ENCODE measurements around the gene PDAP1.
A peak's percentile ranks its signal among the peaks of the same experiment; 100 is the strongest.
"Not testable (repeated sequence)": the region's sequence is repeated elsewhere in the genome, so short reads cannot be mapped to it uniquely, and the experiment has no call there.

PDAP1 gene

GRCh38 chr7:99418260-99418659, 9.9 kb upstream of the PDAP1 start:
- no peak for DNase-seq (ENCODE audit: low read depth in 2 of 2)
- no peak overlapping the region for H3K4me3 ChIP-seq (replicated peaks in 1 of 2; ENCODE audit: low read depth in 2 of 2, low read length in 2 of 2)
- TF ChIP-seq CTCF (IDR thresholded peaks at IDR 0.05; ENCODE audit: low read depth, low read length), result no peak

GRCh38 chr7:99415513-99416127, 7.2 kb upstream of the PDAP1 start:
- peak; percentile 65 for TF ChIP-seq CTCF (IDR thresholded peaks at IDR 0.05; ENCODE audit: low read depth, low read length)
- not testable (repeated sequence) for H3K4me3 ChIP-seq (replicated peaks in 1 of 2; ENCODE audit: low read depth in 2 of 2, low read length in 2 of 2)
- peak; percentile 75 to 78 for DNase-seq (ENCODE audit: low read depth in 2 of 2)

- no peak for DNase-seq (ENCODE audit: low read depth in 2 of 2)
- no peak overlapping the region for H3K4me3 ChIP-seq (replicated peaks in 1 of 2; ENCODE audit: low read depth in 2 of 2, low read length in 2 of 2)
- TF ChIP-seq CTCF (IDR thresholded peaks at IDR 0.05; ENCODE audit: low read depth, low read length), result no peak
Measured at GRCh38 chr7:99410635-99411034, 2.2 kb upstream of the PDAP1 start.

GRCh38 chr7:99409806-99410205, 1.4 kb upstream of the PDAP1 start:
- no peak for DNase-seq (ENCODE audit: low read depth in 2 of 2)
- no peak for TF ChIP-seq CTCF (IDR thresholded peaks at IDR 0.05; ENCODE audit: low read depth, low read length)
- H3K4me3 ChIP-seq (replicated peaks in 1 of 2; ENCODE audit: low read depth in 2 of 2, low read length in 2 of 2), result peak overlapping the region; percentile 96

- TF ChIP-seq CTCF (IDR thresholded peaks at IDR 0.05; ENCODE audit: low read depth, low read length), result no peak
- H3K4me3 ChIP-seq (replicated peaks in 1 of 2; ENCODE audit: low read depth in 2 of 2, low read length in 2 of 2), result peak overlapping the region; percentile 96
- no peak for DNase-seq (ENCODE audit: low read depth in 2 of 2)
Measured at GRCh38 chr7:99409192-99409572, 785 bp upstream of the PDAP1 start.

- TF ChIP-seq CTCF (IDR thresholded peaks at IDR 0.05; ENCODE audit: low read depth, low read length), result no peak
- DNase-seq (ENCODE audit: low read depth in 2 of 2), result peak; percentile 83
- peak overlapping the region; percentile 96 for H3K4me3 ChIP-seq (replicated peaks in 1 of 2; ENCODE audit: low read depth in 2 of 2, low read length in 2 of 2)
Measured at GRCh38 chr7:99407872-99408378, 472 bp downstream of the PDAP1 start.

GRCh38 chr7:99406557-99406956, 1.8 kb downstream of the PDAP1 start:
- no peak for DNase-seq (ENCODE audit: low read depth in 2 of 2)
- H3K4me3 ChIP-seq (replicated peaks in 1 of 2; ENCODE audit: low read depth in 2 of 2, low read length in 2 of 2), result no peak overlapping the region
- no peak for TF ChIP-seq CTCF (IDR thresholded peaks at IDR 0.05; ENCODE audit: low read depth, low read length)
